8988T (cell line): Measurements from ENCODE around the gene SLC4A4.
"Not testable (repeated sequence)": the region's sequence is repeated elsewhere in the genome, so short reads cannot be mapped to it uniquely, and the experiment has no call there.

ENCODE experiments used
- DNase-seq: peaks from one replicate; pipeline ENCODE4 v3.0.0; 2011

SLC4A4 gene

DNA sequence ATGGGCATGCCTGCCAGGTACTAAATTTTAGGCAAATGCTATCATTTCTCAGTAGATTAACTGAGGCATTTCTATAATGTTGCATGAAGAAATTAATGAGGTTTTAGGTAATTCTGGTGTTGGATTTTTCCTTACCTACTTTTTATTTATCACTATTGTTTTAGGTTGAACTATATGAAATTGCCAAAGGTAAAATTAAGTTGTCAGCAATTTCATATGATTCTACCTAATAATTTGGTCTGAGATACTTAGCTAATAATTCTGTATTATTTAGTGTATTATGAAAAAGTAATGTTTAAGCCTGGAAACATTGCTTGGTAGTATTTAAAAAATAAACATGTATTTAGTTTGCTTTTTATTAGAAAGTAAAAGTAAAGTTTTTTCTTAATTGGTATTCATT lies 22.7 kb downstream of the SLC4A4 start:
- DNase-seq: no peak

- no peak for DNase-seq
These were observed 27.9 kb downstream of the SLC4A4 start for GRCh38 chr4:71366766-71367165.

DNA sequence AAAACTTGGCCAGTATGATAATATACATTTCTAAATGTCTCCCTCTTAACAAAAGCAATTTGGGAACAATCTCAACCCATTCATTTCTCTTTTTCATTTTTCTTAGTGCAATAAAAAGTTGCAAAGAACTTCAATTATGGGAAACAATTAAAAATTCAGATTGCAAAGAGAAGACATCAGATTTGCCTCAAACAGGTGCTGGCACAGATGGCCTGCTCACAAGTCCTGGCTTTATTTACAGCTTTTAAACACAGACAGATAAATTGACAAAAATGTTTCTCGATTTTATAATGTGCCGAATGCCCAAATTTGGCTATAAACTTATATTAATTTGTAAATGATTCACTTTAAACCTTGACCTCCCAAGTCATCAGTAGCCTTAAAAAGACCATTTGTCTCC lies 28.7 kb downstream of the SLC4A4 start:
- DNase-seq: no peak

GRCh38 chr4:71368906-71369305 lies 30.1 kb downstream of the SLC4A4 start:
- DNase-seq: no peak

- no peak for DNase-seq
These were observed 30.7 kb downstream of the SLC4A4 start for GRCh38 chr4:71369536-71369935.

- no peak for DNase-seq
These were observed 36.7 kb downstream of the SLC4A4 start for GRCh38 chr4:71375494-71375893.

DNA sequence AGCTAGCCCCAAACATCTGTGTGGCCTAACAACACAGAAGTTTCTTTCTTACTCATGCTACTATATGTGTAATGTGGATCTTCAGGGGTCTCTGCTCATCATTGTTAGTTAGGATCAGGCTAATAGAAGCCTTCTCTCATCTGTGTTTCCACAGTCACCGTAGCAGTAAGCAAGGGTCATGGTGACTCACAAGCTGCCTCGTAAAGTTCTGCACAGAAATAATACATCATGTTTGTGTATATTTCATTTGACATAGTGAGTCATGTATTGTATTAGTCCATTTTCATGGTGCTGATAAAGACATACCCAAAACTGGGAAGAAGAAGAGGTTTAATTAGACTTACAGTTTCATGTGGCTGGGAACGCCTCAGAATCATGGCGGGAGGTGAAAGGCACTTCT lies 38.7 kb downstream of the SLC4A4 start:
- DNase-seq: no peak

GRCh38 chr4:71379126-71379525 lies 40.3 kb downstream of the SLC4A4 start:
- no peak for DNase-seq

GRCh38 chr4:71380788-71381187 lies 42.0 kb downstream of the SLC4A4 start:
- no peak for DNase-seq

DNA sequence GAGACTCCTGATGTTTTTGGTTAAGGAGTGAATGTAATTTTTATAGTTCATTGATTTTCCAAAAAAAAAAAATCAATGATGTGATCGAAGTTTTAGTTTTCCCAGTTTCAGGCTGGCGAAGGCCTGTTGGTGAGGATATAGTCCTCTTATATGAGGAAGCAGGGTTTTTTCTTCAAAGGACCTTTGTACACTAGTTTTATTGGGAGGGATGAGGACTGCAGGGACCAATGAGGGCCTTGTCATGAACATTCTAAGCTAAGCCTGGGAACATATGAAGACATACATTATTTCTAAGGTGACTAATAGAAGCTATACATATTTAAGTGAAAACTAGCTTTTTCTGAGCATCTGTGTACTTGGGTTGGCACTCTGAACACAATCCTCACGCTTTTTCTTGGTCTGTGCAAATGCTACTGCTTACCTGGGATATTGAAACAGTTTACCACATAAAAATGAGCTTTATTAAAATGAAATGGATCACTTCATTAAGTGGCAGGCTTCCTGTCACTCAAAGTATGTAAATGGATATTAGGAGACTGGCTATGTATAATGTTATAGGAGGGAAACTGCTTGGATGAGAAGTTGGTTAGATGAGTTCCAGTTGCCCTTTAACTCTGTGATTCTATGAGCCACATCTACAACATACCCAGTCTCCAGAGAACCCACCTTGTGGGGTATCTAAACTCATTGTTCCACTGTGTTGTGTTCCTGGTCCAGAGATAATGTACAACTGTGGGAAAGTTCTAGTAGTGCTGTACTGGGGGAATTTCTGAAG lies 43.5 kb downstream of the SLC4A4 start:
- no peak for DNase-seq

DNA sequence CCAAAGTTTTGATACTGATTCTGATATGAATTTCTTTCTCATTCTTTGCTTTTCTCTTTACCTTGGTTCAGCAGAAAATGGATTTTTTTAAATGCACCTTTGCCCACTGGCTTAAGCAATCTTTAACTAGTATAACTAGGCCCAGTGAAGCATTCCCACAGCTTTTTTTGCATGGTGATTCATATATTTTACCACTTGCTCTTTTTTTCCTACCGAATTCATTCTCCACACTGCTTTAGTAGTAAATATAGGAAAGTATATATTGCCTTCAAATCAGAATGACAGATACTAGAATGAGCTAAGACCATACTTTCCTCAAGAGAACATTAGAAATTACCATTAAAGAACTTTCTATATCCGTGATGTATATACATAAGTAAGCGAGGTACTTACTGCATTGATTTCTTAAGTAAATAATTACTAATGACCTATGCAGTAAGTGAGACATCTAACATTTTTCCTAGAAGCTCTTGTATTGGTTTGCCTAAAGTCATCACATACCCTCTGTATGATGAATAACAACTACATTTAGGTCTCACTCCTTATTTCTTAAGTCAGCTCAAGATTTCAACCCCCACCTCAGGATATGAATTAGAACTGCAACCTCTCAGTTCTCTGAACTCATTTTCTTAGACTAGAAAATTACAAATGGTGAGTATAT lies 44.2 kb downstream of the SLC4A4 start:
- DNase-seq: no peak

- DNase-seq: no peak
These were observed 45.2 kb downstream of the SLC4A4 start for GRCh38 chr4:71383984-71384383.

GRCh38 chr4:71389149-71389827 lies 50.5 kb downstream of the SLC4A4 start:
- no peak for DNase-seq

- no peak for DNase-seq
These were observed 53.3 kb downstream of the SLC4A4 start for GRCh38 chr4:71392109-71392508.

DNA sequence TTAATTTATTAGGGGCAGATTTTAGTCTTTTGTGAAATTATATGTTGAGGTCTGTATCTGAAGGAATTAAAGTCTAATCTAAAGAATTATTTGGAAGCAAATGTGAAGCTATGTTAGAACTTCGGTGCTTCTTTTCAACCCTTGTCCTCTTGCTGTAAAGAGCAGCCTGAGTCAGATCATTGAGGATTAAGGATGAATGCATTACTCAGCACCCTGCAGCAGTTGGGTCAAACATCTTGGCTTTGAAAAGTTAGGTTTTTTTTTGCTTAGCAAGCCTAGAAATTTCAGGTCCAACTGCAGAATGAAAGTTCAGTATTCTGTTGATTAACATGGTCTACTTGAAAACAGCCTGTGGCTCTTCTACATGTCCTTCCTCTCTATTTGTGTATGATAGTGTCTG lies 57.6 kb downstream of the SLC4A4 start:
- no peak for DNase-seq

- no peak for DNase-seq
These were observed 62.0 kb downstream of the SLC4A4 start for GRCh38 chr4:71400810-71401209.

DNA sequence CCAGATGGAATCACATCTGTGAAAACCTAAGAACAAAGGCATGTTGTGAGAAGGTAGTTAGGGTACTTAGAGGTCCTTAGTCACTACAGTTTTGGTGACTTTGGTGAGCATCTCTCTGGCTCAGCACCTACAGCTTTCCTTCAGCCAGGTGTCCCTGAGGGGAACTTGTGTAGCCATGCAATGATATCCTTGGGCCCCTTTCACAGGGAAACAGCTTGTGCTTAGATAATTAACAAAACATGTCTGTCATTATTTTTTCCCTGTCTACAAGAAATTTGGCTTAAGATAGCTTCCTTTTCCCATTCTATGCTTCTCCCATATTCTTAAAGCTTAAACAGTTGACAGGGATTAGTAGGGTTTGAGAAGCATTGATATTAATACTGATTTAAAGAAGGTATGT lies 63.8 kb downstream of the SLC4A4 start:
- no peak for DNase-seq

GRCh38 chr4:71404049-71404448 lies 65.2 kb downstream of the SLC4A4 start:
- no peak for DNase-seq

DNA sequence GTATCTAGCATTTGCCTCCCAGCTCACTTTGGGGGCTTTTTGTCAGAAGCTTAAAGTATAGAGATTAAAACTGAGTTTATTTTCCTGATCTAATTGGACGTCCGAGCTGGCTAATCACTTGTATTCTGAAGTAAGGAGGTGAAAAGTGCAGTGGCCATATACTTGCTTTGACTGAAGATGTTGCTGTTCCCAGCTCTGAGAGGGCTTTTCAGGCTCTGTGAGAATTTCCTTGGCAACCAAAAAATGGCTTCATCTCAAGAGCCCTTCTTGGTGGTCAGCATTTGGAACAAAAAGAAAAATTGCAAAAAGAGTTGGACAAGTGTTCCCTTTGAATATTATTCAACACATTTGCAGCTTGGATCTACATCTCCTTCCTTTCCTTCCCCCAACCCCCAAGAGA lies 67.0 kb downstream of the SLC4A4 start:
- no peak for DNase-seq

DNA sequence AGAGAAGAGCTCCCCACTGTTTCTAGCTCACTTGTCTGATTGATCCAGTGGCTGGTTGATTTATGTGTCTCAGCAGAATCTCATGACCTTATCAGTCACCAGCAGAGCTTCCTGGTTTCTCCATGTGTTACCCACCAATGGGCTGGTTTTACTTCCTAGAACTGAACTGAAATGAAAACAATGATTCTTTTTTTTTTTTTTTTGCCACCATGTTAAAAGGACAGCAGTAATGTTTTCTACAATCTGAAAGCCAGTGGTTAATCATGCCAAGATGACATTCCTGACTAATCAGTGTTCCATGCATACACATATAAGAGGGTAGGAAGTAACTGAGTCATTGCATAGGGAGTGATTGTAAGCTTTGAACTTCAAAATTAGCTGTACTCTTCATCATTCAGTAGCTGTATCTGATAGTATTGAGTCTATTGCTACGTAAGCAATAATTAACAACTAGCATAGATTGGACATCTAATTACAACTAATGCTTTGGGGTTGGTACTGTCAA lies 67.7 kb downstream of the SLC4A4 start:
- no peak for DNase-seq

DNA sequence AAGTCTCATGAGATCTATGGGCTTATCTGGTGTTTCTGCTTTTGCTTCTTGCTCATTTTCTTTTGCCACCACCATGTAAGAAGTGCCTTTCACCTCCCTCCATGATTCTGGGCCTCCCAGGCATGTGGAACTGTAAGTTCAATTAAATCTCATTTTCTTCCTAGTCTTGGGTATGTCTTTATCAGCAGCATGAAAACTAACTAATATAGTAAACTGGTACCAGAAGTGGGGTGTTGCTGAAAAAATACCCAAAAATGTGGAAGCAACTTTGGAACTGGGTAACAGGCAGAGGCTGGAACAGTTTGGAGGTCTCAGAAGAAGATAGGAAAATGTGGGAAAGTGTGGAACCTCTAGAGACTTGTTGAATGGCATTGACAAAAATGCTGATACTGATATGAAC lies 70.1 kb downstream of the SLC4A4 start:
- DNase-seq: not testable (repeated sequence)

DNA sequence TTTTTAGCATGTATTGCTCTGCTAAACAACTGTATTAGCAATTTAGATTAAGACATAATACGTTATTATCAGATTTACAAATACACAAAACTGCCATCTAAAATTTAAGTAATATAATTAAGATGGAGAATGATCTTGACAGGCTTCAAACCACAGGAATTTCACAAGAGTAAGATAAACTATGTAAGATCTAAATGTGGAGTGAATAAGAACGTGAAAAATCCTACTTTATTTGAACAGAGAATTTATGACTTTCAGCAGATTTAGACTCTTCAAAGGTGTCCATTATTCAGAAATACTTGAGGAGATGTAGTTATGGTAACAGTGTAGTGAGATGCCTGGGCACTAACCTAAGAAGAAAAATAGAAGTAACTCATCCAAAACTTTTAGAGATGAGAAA lies 73.2 kb downstream of the SLC4A4 start:
- DNase-seq: no peak

DNA sequence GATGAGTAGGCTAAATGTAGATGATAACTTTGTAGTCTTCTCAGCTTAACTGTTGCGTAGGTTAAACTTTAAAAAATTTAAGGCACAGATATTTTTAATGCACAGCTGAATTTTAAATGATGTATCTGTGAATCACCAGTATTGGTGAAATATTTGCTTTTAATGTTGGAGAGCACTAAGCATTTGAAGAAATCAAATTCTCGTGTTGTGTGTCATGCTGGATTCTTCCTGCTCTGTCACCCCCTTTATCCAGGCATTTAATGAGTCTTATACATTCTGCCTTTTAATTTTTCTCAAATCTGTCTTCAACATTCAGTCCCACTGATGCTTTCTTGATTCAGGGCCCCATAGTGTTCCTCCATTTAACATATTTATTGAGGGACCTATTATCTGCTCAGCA lies 76.7 kb downstream of the SLC4A4 start:
- no peak for DNase-seq

- no peak for DNase-seq
These were observed 78.3 kb downstream of the SLC4A4 start for GRCh38 chr4:71417150-71417549.
